Parathyroid adenoma (tissue), 2 donors: ENCODE measurements around the gene HPS4.

Source experiments
- H2AFZ ChIP-seq: fragments of 300-600 bp; sonication (generic); one replicate; pipeline ENCODE4 v1.7.0; 2017; ENCODE audit warnings: antibody characterized with exemption, mild to moderate bottlenecking
- H3K27ac ChIP-seq: fragments of 300-600 bp; sonication (generic); one replicate; pipeline ENCODE4 v1.7.0; 2017
- H3K27me3 ChIP-seq: fragments of 300-600 bp; sonication (generic); one replicate; pipeline ENCODE4 v1.7.0; 2017; ENCODE audit warnings: low read length; ENCODE audit not compliant: control insufficient read depth, insufficient read depth
- H3K36me3 ChIP-seq: fragments of 300-600 bp; sonication (generic); one replicate; pipeline ENCODE4 v1.7.0; 2017; ENCODE audit warnings: low read length; ENCODE audit not compliant: control insufficient read depth, insufficient read depth
- H3K4me1 ChIP-seq: fragments of 300-600 bp; sonication (generic); one replicate; pipeline ENCODE4 v1.7.0; 2017; ENCODE audit warnings: control low read depth
- H3K4me2 ChIP-seq: fragments of 300-600 bp; sonication (generic); one replicate; pipeline ENCODE4 v1.7.0; 2017; ENCODE audit warnings: low read length
- H3K4me3 ChIP-seq: fragments of 300-600 bp; sonication (generic); one replicate; pipeline ENCODE4 v1.7.0; 2017; ENCODE audit warnings: low read depth, low read length
- H3K79me2 ChIP-seq: fragments of 300-600 bp; sonication (generic); one replicate; pipeline ENCODE4 v1.7.0; 2017; ENCODE audit warnings: control low read depth
- H3K9ac ChIP-seq: fragments of 300-600 bp; sonication (generic); one replicate; pipeline ENCODE4 v1.7.0; 2017; ENCODE audit warnings: mild to moderate bottlenecking
- H3K9me3 ChIP-seq: fragments of 300-600 bp; sonication (generic); one replicate; pipeline ENCODE4 v1.7.0; 2017; ENCODE audit warnings: low read length; ENCODE audit not compliant: control insufficient read depth
- CTCF ChIP-seq: fragments of 300-600 bp; sonication (generic); IDR thresholded peaks from one replicate; pipeline ENCODE4 v1.7.0; 2017; ENCODE audit warnings: antibody characterized with exemption, mild to moderate bottlenecking
- donor health status: primary hyperparathyroidism.

The HPS4 gene

DNA sequence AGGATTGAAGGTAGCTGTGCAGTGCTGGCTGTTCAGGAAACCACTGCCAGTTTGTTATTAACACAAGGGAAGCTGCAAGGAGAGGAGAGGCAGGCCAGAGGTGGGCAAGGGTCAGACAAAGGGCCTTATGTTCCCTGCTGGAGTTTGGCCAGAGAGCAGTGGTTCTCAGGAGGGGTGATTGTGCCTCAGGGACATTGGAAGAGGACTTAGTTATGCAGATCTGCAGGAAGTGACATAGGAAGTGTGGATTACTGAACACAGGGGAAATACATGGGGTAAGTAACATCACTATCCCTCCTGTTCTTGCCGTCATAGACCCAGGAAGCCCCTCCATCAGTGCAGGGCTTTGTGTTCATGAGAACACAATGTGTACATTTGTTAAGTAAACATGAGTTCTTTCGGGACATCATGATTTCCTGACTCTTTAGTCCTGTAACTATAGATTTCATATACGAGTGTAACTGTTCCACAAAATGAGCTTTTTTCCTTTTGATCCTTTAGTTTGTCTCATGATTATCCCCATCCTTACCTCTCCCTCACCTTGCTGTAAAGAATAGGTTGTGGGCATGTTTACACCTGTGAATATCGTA lies 6.0 kb upstream of the HPS4 start:
- Histone ChIP-seq H3K9me3 (no peaks in the 10 kb centered on the region), H3K27ac (no peak overlapping the region), H3K79me2 (no peaks in the 10 kb centered on the region), H2AFZ (no peak overlapping the region), H3K4me2 (no peak overlapping the region), H3K4me3 (no peak overlapping the region), H3K4me1 (no peaks in the 10 kb centered on the region), H3K9ac (no peak overlapping the region), H3K36me3 (no peaks in the 10 kb centered on the region), H3K27me3 (no peaks in the 10 kb centered on the region)
- TF ChIP-seq CTCF: no peak

DNA sequence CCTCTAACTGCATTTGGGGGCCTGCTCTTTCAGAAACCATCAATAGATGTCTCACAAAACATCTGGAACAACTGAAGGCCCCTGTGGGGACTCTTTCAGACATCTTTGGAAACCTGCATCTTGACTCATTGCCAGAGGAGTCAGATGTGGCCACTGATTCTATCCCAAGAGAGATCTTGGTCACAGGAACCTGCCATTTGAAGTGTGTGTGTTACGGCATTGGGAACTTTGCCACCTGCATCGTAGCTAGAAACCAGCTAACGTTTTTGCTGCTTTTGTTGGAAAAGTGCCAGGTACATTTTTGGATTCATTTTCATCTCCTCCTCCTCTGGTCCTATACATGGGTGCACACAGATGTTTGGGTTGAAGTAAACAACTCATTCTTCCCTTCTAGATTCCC lies 4.4 kb upstream of the HPS4 start:
- Histone ChIP-seq H3K27ac (no peak overlapping the region), H3K79me2 (peaks cover 3% of the 10 kb centered on the region), H2AFZ (no peak overlapping the region), H3K4me2 (no peak overlapping the region), H3K36me3 (no peaks in the 10 kb centered on the region), H3K4me1 (peaks cover 3% of the 10 kb centered on the region), H3K9ac (no peak overlapping the region), H3K9me3 (no peaks in the 10 kb centered on the region), H3K4me3 (no peak overlapping the region), H3K27me3 (no peaks in the 10 kb centered on the region)
- TF ChIP-seq CTCF: no peak

DNA sequence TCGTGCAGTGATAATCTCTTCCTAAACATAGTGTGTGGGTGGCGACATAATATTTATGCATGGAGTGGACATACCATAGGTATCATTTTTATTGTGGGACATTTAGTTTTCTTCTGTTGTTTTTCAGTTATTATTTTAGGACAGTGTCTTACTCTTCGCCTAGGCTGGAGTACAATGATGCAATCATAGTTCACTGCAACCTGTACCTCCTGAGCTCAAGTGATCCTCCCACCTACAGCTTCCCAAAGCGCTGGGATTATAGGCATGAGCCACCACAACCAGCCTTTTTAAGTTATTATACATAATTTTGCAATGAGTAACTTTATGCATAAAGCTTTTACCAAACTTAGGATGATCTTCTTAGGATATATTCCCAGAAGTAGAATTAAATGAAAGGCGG lies 2.8 kb upstream of the HPS4 start:
- H2AFZ ChIP-seq: no peak overlapping the region
- H3K27ac ChIP-seq: no peak overlapping the region
- H3K79me2 ChIP-seq: peaks cover 3% of the 10 kb centered on the region
- H3K9ac ChIP-seq: no peak overlapping the region
- no peaks in the 10 kb centered on the region for H3K9me3 ChIP-seq
- H3K27me3 ChIP-seq: no peaks in the 10 kb centered on the region
- no peak for TF ChIP-seq CTCF
- H3K4me2 ChIP-seq: no peak overlapping the region
- peaks cover 3% of the 10 kb centered on the region for H3K4me1 ChIP-seq
- no peak overlapping the region for H3K4me3 ChIP-seq
- no peaks in the 10 kb centered on the region for H3K36me3 ChIP-seq

GRCh38 chr22:26485806-26486390 lies 2.3 kb upstream of the HPS4 start:
- peaks cover 3% of the 10 kb centered on the region for H3K79me2 ChIP-seq
- H2AFZ ChIP-seq: no peak overlapping the region
- no peak overlapping the region for H3K27ac ChIP-seq
- TF ChIP-seq CTCF: no peak
- no peaks in the 10 kb centered on the region for H3K9me3 ChIP-seq
- H3K9ac ChIP-seq: no peak overlapping the region
- peaks cover 3% of the 10 kb centered on the region for H3K4me1 ChIP-seq
- no peaks in the 10 kb centered on the region for H3K36me3 ChIP-seq
- H3K27me3 ChIP-seq: no peaks in the 10 kb centered on the region
- no peak overlapping the region for H3K4me2 ChIP-seq
- H3K4me3 ChIP-seq: no peak overlapping the region

GRCh38 chr22:26485013-26485412 lies 1.4 kb upstream of the HPS4 start:
- no peaks in the 10 kb centered on the region for H3K36me3 ChIP-seq
- peaks cover 3% of the 10 kb centered on the region for H3K4me1 ChIP-seq
- H3K27me3 ChIP-seq: no peaks in the 10 kb centered on the region
- H3K4me2 ChIP-seq: peak overlapping the region; percentile 70
- H2AFZ ChIP-seq: no peak overlapping the region
- H3K79me2 ChIP-seq: peaks cover 3% of the 10 kb centered on the region
- no peak overlapping the region for H3K9ac ChIP-seq
- TF ChIP-seq CTCF: no peak
- H3K27ac ChIP-seq: no peak overlapping the region
- peak overlapping the region; percentile 86 for H3K4me3 ChIP-seq
- no peaks in the 10 kb centered on the region for H3K9me3 ChIP-seq
